H9 (cell line): Measurements from ENCODE around the gene DGKH. TPM values are rescaled to one million over a fixed set of nuclear protein-coding genes. Genes with fewer than 3 reads are reported as not detected.

Experiments used
- DNase-seq: peaks from one replicate; pipeline ENCODE4 v3.0.0-alpha.2; 2017
- H2AFZ ChIP-seq: one replicate; pipeline ENCODE4 v1.6.1; 2013; ENCODE audit warnings: mild to moderate bottlenecking, low read length, control low read depth, moderate library complexity
- H2AK5ac ChIP-seq: 2 replicates; pipeline ENCODE4 v1.6.1; 2013; ENCODE audit warnings: low read length, control low read depth, mixed read lengths; ENCODE audit not compliant: insufficient read length
- H2BK120ac ChIP-seq: one replicate; pipeline ENCODE4 v1.6.1; 2013; ENCODE audit warnings: low read depth, mild to moderate bottlenecking, low read length, control low read depth, inconsistent platforms; ENCODE audit not compliant: poor library complexity, severe bottlenecking
- H2BK12ac ChIP-seq: 2 replicates; pipeline ENCODE4 v1.6.1; 2013; ENCODE audit warnings: low read length, control low read depth, mixed read lengths, low read depth; ENCODE audit not compliant: insufficient read length
- H2BK15ac ChIP-seq: 2 replicates; pipeline ENCODE4 v1.6.1; 2013; ENCODE audit warnings: low read depth, low read length, control low read depth
- H2BK20ac ChIP-seq: one replicate; pipeline ENCODE4 v1.6.1; 2013; ENCODE audit warnings: low read depth, mild to moderate bottlenecking, low read length, control low read depth, inconsistent platforms; ENCODE audit not compliant: poor library complexity, severe bottlenecking
- H2BK5ac ChIP-seq: 2 replicates; pipeline ENCODE4 v1.6.1; 2013; ENCODE audit warnings: low read length, control low read depth, mixed read lengths; ENCODE audit not compliant: insufficient read length
- H3K14ac ChIP-seq: 2 replicates; pipeline ENCODE4 v1.6.1; 2013; ENCODE audit warnings: low read length, control low read depth; ENCODE audit not compliant: insufficient read depth
- H3K18ac ChIP-seq: 2 replicates; pipeline ENCODE4 v1.6.1; 2013; ENCODE audit warnings: low read depth, mild to moderate bottlenecking, mixed read lengths, low read length, control low read depth; ENCODE audit not compliant: insufficient read length
- H3K23ac ChIP-seq: 2 replicates; pipeline ENCODE4 v1.6.1; 2013; ENCODE audit warnings: low read length, control low read depth, mixed read lengths, low read depth; ENCODE audit not compliant: insufficient read length
- H3K23me2 ChIP-seq: 2 replicates; pipeline ENCODE4 v1.6.1; 2013; ENCODE audit warnings: low read depth, mild to moderate bottlenecking, mixed read lengths, low read length, control low read depth; ENCODE audit not compliant: insufficient read length, poor library complexity, severe bottlenecking
- H3K27ac ChIP-seq: 2 replicates; pipeline ENCODE4 v1.5.1; 2013; ENCODE audit warnings: low read length, control low read depth, mixed read lengths, low read depth; ENCODE audit not compliant: insufficient read length
- H3K27me3 ChIP-seq: 2 replicates; pipeline ENCODE4 v1.6.1; 2013; ENCODE audit warnings: low read length, control low read depth, inconsistent platforms; ENCODE audit not compliant: insufficient read depth
- H3K4ac ChIP-seq: 2 replicates; pipeline ENCODE4 v1.6.1; 2013; ENCODE audit warnings: low read depth, mild to moderate bottlenecking, control low read depth, inconsistent platforms, low read length, moderate library complexity
- H3K4me1 ChIP-seq: 2 replicates; pipeline ENCODE4 v1.6.1; 2013; ENCODE audit warnings: low read length, control low read depth, inconsistent platforms; ENCODE audit not compliant: insufficient read depth
- H3K4me2 ChIP-seq: 2 replicates; pipeline ENCODE4 v1.6.1; 2013; ENCODE audit warnings: low read length, control low read depth, mixed read lengths; ENCODE audit not compliant: insufficient read length, insufficient read depth
- H3K56ac ChIP-seq: 2 replicates; pipeline ENCODE4 v1.6.1; 2013; ENCODE audit warnings: low read depth, mild to moderate bottlenecking, mixed read lengths, low read length, control low read depth; ENCODE audit not compliant: insufficient read length
- H3K79me1 ChIP-seq: 2 replicates; pipeline ENCODE4 v1.6.1; 2013; ENCODE audit warnings: low read depth, mild to moderate bottlenecking, moderate library complexity, low read length, control low read depth, inconsistent platforms; ENCODE audit not compliant: insufficient read depth, poor library complexity, severe bottlenecking
- H3K79me2 ChIP-seq: 2 replicates; pipeline ENCODE4 v1.6.1; 2013; ENCODE audit warnings: low read length, control low read depth, inconsistent platforms; ENCODE audit not compliant: insufficient read depth
- H3K9ac ChIP-seq: 2 replicates; pipeline ENCODE4 v1.6.1; 2013; ENCODE audit warnings: low read length, control low read depth, mixed read lengths; ENCODE audit not compliant: insufficient read length; ENCODE audit errors: extremely low read depth
- H3K9me3 ChIP-seq: one replicate; pipeline ENCODE4 v1.6.1; 2013; ENCODE audit warnings: low read depth, low read length, inconsistent platforms; ENCODE audit not compliant: control insufficient read depth
- H3T11ph ChIP-seq: one replicate; pipeline ENCODE4 v1.6.1; 2013; ENCODE audit warnings: mild to moderate bottlenecking, low read length, control low read depth, inconsistent platforms
- H4K20me1 ChIP-seq: one replicate; pipeline ENCODE4 v1.6.1; 2013; ENCODE audit not compliant: control insufficient read depth, insufficient read length, insufficient read depth
- H4K5ac ChIP-seq: 2 replicates; pipeline ENCODE4 v1.6.1; 2013; ENCODE audit warnings: low read depth, mild to moderate bottlenecking, mixed read lengths, low read length, control low read depth; ENCODE audit not compliant: insufficient read length
- H4K8ac ChIP-seq: replicated peaks from 2 replicates; pipeline ENCODE4 v1.6.1; 2013; ENCODE audit warnings: low read length, control low read depth, mixed read lengths, low read depth; ENCODE audit not compliant: insufficient read length
- H4K91ac ChIP-seq: 2 replicates; pipeline ENCODE4 v1.6.1; 2013; ENCODE audit warnings: low read depth, mild to moderate bottlenecking, moderate library complexity, mixed read lengths, low read length, control low read depth; ENCODE audit not compliant: insufficient read length
- H3K27ac Mint-ChIP-seq, 3 experiments: 2 replicates in 2 of 3; 3 replicates in 1 of 3; pipeline ENCODE4 v1.8.0; 2020 to 2021; ENCODE audit warnings: mixed read lengths in 3 of 3, mild to moderate bottlenecking in 1 of 3, moderate library complexity in 1 of 3
- H3K27me3 Mint-ChIP-seq: 2 replicates; pipeline ENCODE4 v1.8.0; 2021; ENCODE audit warnings: low read depth, mild to moderate bottlenecking, moderate library complexity, mixed read lengths
- H3K36me3 Mint-ChIP-seq, 3 experiments: 2 replicates in 2 of 3; 3 replicates in 1 of 3; pipeline ENCODE4 v1.8.0; 2020 to 2021; ENCODE audit warnings: low read depth in 3 of 3, mixed read lengths in 3 of 3; ENCODE audit not compliant: insufficient read depth in 1 of 3
- H3K4me1 Mint-ChIP-seq, 2 experiments: 2 replicates each; pipeline ENCODE4 v1.8.0; 2020; ENCODE audit warnings: mixed read lengths in 2 of 2
- H3K4me3 Mint-ChIP-seq, 2 experiments: 2 replicates in 1 of 2; 3 replicates in 1 of 2; pipeline ENCODE4 v1.8.0; 2020 to 2021; ENCODE audit warnings: mild to moderate bottlenecking in 2 of 2, mixed read lengths in 2 of 2, moderate library complexity in 1 of 2
- H3K9me3 Mint-ChIP-seq, 2 experiments: 2 replicates in 1 of 2; 3 replicates in 1 of 2; pipeline ENCODE4 v1.8.0; 2020; ENCODE audit warnings: mild to moderate bottlenecking in 2 of 2, mixed read lengths in 2 of 2, moderate library complexity in 1 of 2
- CTCF ChIP-seq: fragments of 200-600 bp; sonication (generic); conservative IDR thresholded peaks from 3 replicates; pipeline ENCODE4 v1.8.0; 2021; ENCODE audit warnings: antibody characterized with exemption, mild to moderate bottlenecking
- WGBS: extraction: QIAGEN DNeasy Blood & Tissue Kit; methylation state at CpG from one replicate; pipeline ENCODE4 v1.1.7; 2013; ENCODE audit warnings: missing lambda C conversion rate, low lambda C conversion rate, mixed read lengths; ENCODE audit not compliant: insufficient read length; ENCODE audit errors: extremely low coverage; 5-methylcytosine and 5-hydroxymethylcytosine counted together
- total RNA-seq: library from RNA; stranded (reverse); gene quantifications from 2 replicates; pipeline ENCODE4 v1.2.1, GENCODE V29; 2021

The DGKH gene
- total RNA-seq, 1 experiment from 2014 or later: 8.6 TPM

GRCh38 chr13:42164557-42165125 lies 116.2 kb downstream of the DGKH start:
- no peak overlapping the region for H3T11ph ChIP-seq
- no peak overlapping the region for H3K56ac ChIP-seq
- no peak overlapping the region for H2AK5ac ChIP-seq
- H4K8ac ChIP-seq: no peak overlapping the region
- H4K20me1 ChIP-seq: no peaks in the 10 kb centered on the region
- H3K79me2 ChIP-seq: no peaks in the 10 kb centered on the region
- H3K27me3 Mint-ChIP-seq: peaks cover 4% of the 10 kb centered on the region; the same call in 1 of the 2 replicates
- H3K9ac ChIP-seq: no peak overlapping the region
- no peaks in the 10 kb centered on the region for H3K27me3 ChIP-seq
- no peak overlapping the region for H3K4me2 ChIP-seq
- H3K4me1 Mint-ChIP-seq: peaks cover 22 to 25% of the 10 kb centered on the region in 2 experiments
- no peak overlapping the region for H4K5ac ChIP-seq
- H4K91ac ChIP-seq: no peak overlapping the region
- no peaks in the 10 kb centered on the region for H3K9me3 ChIP-seq
- no CpG with 5 or more reads among the region's 3 CpGs for WGBS
- peaks cover 3% of the 10 kb centered on the region for H3K4me1 ChIP-seq
- no peaks in the 10 kb centered on the region for H3K79me1 ChIP-seq
- no peak overlapping the region for H2AFZ ChIP-seq
- no peak overlapping the region for H3K27ac ChIP-seq
- H3K14ac ChIP-seq: no peak overlapping the region
- no peak overlapping the region for H2BK12ac ChIP-seq
- H3K18ac ChIP-seq: no peak overlapping the region
- H3K9me3 Mint-ChIP-seq: no peaks in the 10 kb centered on the region
- H2BK120ac ChIP-seq: no peak overlapping the region
- no peak overlapping the region for H3K4me3 Mint-ChIP-seq
- no peaks in the 10 kb centered on the region for H3K23me2 ChIP-seq
- TF ChIP-seq CTCF: no peak
- no peak overlapping the region for H2BK20ac ChIP-seq
- no peak overlapping the region for H3K4ac ChIP-seq
- no peak for DNase-seq
- peaks cover 23 to 28% (median 23%) of the 10 kb centered on the region in 3 experiments for H3K36me3 Mint-ChIP-seq
- no peak overlapping the region; a peak in 1 of 7 replicates for H3K27ac Mint-ChIP-seq
- no peak overlapping the region for H2BK15ac ChIP-seq
- no peak overlapping the region for H2BK5ac ChIP-seq
- H3K23ac ChIP-seq: no peak overlapping the region
